Rectal smooth muscle tissue (tissue), 1 donor: ENCODE data around the gene CUL4B.

ENCODE experiments used
- H3K27ac ChIP-seq: one replicate; pipeline ENCODE4 v1.7.0; 2013; ENCODE audit warnings: low read depth, low read length, inconsistent platforms
- H3K27me3 ChIP-seq: one replicate; pipeline ENCODE4 v1.7.0; 2013; ENCODE audit warnings: low read length; ENCODE audit not compliant: control insufficient read depth, insufficient read depth
- H3K36me3 ChIP-seq: one replicate; pipeline ENCODE4 v1.7.0; 2013; ENCODE audit warnings: low read length; ENCODE audit not compliant: control insufficient read depth, insufficient read depth
- H3K4me1 ChIP-seq: one replicate; pipeline ENCODE4 v1.7.0; 2013; ENCODE audit warnings: low read length; ENCODE audit not compliant: control insufficient read depth, insufficient read depth
- H3K4me3 ChIP-seq: one replicate; pipeline ENCODE4 v1.7.0; 2013; ENCODE audit warnings: low read length
- H3K9ac ChIP-seq: one replicate; pipeline ENCODE4 v1.7.0; 2013; ENCODE audit warnings: low read length

CUL4B gene

DNA sequence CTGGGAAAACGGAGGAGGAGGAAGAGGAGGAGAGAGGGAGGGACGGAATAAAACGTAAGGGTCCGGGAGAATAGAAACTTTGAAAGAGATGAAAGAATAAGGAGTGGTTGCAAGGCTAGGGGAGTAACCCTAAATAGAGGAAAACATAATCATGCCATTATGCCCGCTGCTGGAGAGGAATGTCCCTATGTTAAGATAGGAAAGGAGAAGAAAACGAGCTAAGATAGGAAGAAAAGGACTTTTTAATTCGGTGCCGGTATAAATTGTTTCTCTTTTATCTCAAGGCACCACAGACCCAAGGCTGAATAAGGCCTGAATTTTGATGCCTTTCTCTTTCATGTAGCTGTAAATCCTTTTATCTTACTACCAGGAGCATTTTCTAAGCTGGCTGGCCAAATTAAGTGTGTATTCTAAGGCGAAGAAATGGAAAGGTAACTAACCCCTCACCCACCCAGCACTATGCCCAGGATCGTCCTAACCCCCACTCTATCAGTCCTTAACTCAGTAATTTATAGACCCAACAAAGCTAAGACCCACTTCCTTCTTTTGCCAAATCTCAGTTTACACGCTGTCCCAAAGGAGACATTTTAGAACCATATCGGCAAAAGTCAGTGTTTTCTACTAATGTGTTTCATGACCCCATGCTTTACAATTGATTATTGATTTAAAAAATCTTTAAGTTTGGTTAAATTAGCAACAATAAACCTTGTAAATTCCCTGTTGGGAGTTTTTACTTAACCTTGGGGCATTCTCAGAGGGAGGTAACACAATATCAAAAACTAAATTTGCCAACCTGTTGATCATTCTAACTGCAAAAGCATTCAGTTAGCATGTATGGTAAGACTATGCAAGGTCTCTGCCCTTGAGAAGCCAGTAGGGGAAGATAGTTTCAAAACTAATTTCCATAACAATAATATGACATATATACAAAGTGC is 1.1 kb upstream of the CUL4B start:
- H3K4me1 ChIP-seq: peaks cover 2% of the 10 kb centered on the region
- no peaks in the 10 kb centered on the region for H3K27me3 ChIP-seq
- H3K27ac ChIP-seq: peak overlapping the region; percentile 88
- peak overlapping the region; percentile 27 for H3K9ac ChIP-seq
- peak overlapping the region; percentile 51 for H3K4me3 ChIP-seq
- H3K36me3 ChIP-seq: no peaks in the 10 kb centered on the region

DNA sequence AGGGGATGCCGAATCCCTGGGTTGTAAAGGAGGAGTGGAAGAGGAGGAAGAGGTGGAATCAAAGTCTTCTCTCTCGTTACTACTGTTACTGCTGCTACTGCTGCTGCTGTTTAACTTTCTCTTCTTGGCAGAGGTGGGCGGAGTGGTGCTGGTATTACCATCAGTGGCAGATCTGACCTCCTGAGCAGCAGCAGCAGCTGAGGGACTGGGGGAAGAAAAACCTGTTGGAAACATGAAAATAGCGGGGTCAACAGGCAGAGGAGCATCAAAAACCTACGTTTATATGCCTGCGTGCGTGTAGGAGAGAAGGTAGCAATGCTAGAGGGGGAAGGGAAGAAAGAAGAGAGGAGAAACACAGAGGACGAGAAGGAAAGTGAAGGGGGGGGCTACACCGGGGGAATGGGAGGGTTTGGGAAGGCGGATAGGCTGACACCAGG is 339 bp downstream of the CUL4B start:
- no peaks in the 10 kb centered on the region for H3K36me3 ChIP-seq
- peaks cover 2% of the 10 kb centered on the region for H3K4me1 ChIP-seq
- peak overlapping the region; percentile 81 for H3K4me3 ChIP-seq
- H3K27me3 ChIP-seq: no peaks in the 10 kb centered on the region
- peak overlapping the region; percentile 90 for H3K27ac ChIP-seq
- peak overlapping the region; percentile 40 for H3K9ac ChIP-seq

DNA sequence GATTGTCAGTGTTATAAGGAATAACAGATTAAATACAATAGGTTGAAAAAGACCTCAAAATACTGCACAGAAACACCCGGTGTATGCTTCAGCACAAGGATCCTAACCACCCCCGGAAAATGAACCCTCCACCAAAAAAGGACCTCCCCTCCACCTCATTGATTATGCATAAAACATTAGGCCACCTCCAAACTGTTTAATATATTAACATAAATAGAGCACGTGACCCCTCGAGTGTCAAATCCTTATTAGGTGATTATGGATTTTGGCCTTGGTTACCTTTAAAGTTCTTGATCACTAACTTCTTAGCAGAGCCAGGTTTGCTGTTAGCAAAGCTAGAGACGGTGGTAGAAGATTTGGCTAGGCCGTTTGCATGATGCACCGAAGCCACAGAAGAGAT is 958 bp downstream of the CUL4B start:
- Histone ChIP-seq H3K4me3 (peak overlapping the region; percentile 81), H3K36me3 (no peaks in the 10 kb centered on the region), H3K27ac (peak overlapping the region; percentile 90), H3K4me1 (peaks cover 2% of the 10 kb centered on the region), H3K27me3 (no peaks in the 10 kb centered on the region), H3K9ac (peak overlapping the region; percentile 39)

DNA sequence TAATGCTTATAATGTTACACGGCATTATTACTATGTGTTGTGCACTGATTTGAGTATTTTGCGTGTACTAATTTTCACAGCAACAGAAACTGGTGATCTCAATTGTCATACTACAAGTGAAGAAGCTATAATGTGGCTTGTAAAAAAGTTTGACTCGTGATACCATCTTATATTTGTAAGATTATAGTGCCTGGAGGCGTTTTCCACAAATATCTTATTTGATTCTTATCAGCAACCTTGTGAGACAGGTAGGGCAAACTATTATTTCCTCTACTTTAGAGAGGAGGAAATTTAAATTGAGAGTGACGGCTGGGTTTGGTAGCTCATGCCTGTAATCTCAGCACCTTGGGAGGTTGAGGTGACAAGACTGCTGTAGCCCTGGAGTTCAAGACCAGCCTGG is 4.5 kb downstream of the CUL4B start:
- Histone ChIP-seq H3K27me3 (no peaks in the 10 kb centered on the region), H3K27ac (no peak overlapping the region), H3K36me3 (no peaks in the 10 kb centered on the region), H3K9ac (no peak overlapping the region), H3K4me3 (no peak overlapping the region), H3K4me1 (no peaks in the 10 kb centered on the region)

DNA sequence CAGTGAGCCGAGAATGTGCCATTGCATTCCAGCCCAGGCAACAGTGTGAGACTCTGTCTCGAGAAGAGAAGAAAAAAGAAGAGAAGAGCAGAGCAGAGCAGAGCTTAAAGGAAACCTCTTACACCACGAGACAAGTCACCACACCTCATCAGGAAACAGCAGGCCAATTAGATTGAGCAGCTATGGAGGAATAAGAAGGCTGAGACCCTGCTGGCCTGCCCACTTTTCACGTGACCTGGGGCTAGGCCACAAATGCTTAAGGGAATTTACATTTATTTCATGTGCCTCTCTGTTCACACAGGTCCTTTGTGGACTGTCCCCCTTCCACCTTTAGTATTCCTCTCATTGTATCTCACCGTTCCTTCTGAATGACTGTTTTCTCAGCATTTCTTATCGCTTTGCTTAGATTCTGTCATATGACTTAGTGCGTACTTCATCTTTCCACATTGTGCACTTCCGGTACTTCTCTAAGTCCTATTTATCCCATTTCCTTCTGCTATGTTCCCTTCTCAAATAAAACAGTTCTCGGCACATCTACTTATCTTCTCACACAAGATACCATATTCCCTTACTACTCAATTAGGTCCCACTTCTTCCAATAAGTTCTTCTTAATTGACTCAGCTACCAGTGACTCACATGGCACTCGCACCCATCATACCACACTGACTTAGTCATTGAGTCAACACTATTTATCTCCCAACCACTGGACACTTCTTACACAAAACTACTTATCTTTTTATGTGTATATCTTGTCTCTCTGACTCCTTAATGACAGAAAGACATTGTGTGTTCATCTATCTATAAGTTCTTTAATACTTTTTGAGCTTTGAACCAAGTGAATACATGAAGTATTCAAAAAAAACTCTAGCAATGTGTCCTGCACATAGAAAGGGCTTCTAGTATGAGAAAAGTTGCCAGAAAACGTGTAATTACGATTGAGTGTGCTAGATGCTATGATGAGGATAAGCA is 11.0 kb downstream of the CUL4B start:
- no peaks in the 10 kb centered on the region for H3K27me3 ChIP-seq
- no peak overlapping the region for H3K4me3 ChIP-seq
- H3K9ac ChIP-seq: no peak overlapping the region
- H3K27ac ChIP-seq: no peak overlapping the region
- no peaks in the 10 kb centered on the region for H3K4me1 ChIP-seq
- no peaks in the 10 kb centered on the region for H3K36me3 ChIP-seq

DNA sequence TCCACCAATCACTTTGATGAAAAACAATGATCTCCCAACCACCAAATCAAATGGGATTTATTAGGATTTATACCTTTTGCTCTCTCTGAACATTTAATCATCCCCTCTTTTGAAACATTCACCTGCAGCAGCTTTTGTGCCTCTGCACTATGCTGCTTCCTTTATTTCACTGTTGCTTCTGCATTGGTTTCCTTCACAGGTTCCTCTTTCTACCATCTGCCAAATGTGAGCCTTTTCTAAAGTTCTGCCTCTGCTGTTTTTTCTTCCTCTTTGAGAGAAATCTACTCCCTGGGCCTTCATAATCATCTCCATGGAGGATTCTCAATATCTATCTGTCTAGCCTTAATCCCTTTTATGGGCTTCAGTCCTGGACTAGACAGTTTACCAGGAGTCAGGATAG is 24.7 kb downstream of the CUL4B start:
- H3K9ac ChIP-seq: no peak overlapping the region
- no peak overlapping the region for H3K27ac ChIP-seq
- H3K36me3 ChIP-seq: peaks cover 2% of the 10 kb centered on the region
- H3K4me3 ChIP-seq: no peak overlapping the region
- H3K27me3 ChIP-seq: no peaks in the 10 kb centered on the region
- H3K4me1 ChIP-seq: no peaks in the 10 kb centered on the region

DNA sequence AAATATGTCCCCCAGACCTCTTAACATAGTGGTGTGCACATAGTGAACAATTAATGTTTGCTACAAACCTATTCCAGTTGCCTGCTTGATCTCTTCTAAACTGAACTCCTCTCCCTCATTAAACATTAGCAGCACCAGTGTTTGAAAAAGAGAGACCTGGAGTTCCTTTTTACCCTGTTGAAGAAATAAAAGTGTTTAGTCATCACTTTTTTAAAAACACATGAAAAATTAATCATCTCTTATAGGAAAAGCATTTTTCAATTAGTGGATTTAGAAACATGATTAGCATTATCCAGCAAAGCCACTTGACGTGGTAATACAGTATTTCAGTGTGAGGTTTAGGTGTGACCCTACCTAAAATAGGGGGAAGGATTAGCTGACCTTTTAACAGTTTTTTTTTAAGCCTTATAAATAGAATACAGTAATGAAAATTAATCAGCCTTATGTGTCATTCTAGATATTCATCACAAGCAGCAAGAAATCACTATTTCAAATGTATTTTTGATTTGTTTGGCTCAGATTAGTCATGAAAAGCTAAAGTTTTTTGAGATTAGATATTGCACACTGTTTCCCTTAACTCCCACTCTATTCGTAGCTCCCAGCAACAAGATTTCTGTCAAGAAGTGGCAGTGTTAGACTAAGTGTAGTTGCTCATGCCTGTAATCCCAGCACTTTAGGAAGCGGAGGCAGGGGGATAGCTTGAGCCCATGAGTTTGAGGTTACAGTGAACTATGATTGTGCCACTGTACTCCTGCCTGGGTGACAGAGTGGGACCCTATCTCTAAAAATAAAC is 26.2 kb downstream of the CUL4B start:
- no peaks in the 10 kb centered on the region for H3K4me1 ChIP-seq
- H3K4me3 ChIP-seq: no peak overlapping the region
- peaks cover 2% of the 10 kb centered on the region for H3K36me3 ChIP-seq
- no peak overlapping the region for H3K27ac ChIP-seq
- H3K9ac ChIP-seq: no peak overlapping the region
- H3K27me3 ChIP-seq: no peaks in the 10 kb centered on the region

DNA sequence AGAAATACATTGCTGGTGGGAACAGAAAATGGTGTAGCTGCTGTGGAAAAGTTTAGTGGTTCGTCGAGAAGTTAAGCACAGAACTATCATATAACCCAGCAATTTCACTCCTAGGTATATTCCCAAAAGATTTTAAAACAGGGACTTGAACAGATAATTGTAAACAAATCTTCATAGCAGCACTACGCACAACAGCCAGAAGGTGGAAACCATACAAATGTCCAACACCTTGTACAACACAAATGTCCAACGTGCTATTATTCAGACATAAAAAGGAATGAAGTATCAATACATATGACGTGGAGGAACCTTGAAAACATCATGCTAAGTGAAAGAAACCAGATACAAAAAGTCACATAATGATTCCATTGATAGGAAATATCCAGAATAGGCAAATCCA is 37.9 kb downstream of the CUL4B start:
- Histone ChIP-seq H3K27ac (no peak overlapping the region), H3K4me1 (no peaks in the 10 kb centered on the region), H3K4me3 (no peak overlapping the region), H3K27me3 (no peaks in the 10 kb centered on the region), H3K36me3 (no peaks in the 10 kb centered on the region), H3K9ac (no peak overlapping the region)

DNA sequence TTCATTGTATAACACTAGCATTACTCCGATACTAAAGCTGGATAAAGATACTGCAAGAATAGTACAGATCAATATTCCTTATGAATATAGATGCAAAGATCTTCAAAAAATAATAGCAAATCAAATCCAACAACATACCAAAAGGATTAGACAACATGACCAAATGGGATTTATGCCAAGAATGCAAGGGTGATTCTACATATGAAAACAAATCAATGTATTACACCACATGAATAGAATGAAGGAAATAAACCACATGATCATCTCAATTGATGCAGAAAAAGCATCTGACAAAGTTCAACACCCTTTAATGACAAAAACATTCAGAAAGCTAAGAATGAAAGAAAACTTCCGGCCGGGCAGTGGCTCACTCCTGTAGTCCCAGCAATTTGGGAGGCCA is 42.8 kb downstream of the CUL4B start:
- H3K27me3 ChIP-seq: no peaks in the 10 kb centered on the region
- H3K27ac ChIP-seq: no peak overlapping the region
- H3K9ac ChIP-seq: no peak overlapping the region
- no peaks in the 10 kb centered on the region for H3K36me3 ChIP-seq
- H3K4me3 ChIP-seq: no peak overlapping the region
- no peaks in the 10 kb centered on the region for H3K4me1 ChIP-seq

DNA sequence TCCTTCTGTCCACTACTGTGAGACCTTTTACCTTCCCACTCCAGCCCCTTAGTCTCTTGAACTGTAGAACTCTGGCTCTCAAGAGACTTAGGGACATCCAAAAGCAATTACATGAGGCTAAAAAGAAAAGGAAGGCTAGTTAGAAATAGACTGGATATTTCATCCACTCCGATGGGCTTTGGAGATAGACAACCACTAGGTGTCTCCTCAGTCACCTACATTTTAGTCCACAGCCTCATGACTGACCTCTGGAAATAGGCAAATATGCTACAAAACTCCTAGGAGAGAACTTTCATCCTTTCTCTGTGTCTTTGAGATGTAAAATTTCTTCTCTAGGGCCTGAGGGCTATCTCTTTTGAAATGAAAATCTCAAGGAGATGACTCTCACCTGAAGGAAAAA is 46.5 kb downstream of the CUL4B start:
- Histone ChIP-seq H3K4me1 (no peaks in the 10 kb centered on the region), H3K36me3 (no peaks in the 10 kb centered on the region), H3K9ac (no peak overlapping the region), H3K27me3 (no peaks in the 10 kb centered on the region), H3K27ac (no peak overlapping the region), H3K4me3 (no peak overlapping the region)

DNA sequence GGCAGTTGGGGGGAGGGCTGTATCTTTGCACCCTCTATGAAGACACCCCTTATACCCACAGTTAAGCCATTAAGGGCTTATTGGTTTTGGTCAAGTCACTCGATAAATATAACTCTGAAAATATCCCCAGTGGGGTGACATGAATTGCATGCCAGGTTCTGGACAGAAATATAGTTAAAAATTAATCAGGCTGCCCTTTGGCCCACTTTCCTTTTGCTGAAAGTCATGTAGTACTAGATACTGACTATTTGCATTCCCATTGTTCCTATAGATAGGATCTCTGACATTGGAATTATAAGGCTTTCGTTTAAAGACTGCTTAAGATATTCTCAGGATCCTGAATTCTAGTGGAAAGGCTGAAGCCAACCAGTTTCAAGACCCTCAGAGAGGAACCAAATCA is 48.1 kb downstream of the CUL4B start:
- Histone ChIP-seq H3K36me3 (no peaks in the 10 kb centered on the region), H3K4me1 (no peaks in the 10 kb centered on the region), H3K27ac (no peak overlapping the region), H3K4me3 (no peak overlapping the region), H3K9ac (no peak overlapping the region), H3K27me3 (no peaks in the 10 kb centered on the region)

DNA sequence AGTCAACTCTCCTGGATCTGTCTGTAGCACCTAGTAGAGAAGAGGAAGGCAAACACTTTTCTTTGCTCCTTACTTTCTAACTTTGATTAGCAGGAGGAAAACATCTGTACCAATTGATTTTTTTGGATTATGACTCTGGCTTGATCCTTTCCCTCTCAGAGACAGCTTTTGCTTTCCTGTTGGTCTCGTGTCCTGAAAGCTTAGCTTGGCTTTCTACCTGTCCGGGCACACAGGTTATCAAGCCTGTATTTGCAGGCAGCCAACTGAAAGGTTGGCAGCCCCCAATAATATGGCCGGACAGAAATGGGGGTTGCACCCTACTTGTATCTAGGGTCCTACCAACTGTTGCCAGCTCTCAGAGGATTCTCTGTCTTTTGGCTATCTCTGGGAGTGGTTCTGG is 48.5 kb downstream of the CUL4B start:
- Histone ChIP-seq H3K9ac (no peak overlapping the region), H3K4me3 (no peak overlapping the region), H3K27me3 (no peaks in the 10 kb centered on the region), H3K36me3 (no peaks in the 10 kb centered on the region), H3K4me1 (no peaks in the 10 kb centered on the region), H3K27ac (no peak overlapping the region)
